HG03558 (cell line): Measurements from ENCODE around the gene TMPRSS2.

Source experiments
- ATAC-seq: cut with Tn5 transposase; IDR thresholded peaks from one replicate; pipeline ENCODE4 v1.9.1; 2021; ENCODE audit warnings: moderate number of reproducible peaks; ENCODE audit not compliant: unreplicated experiment; ENCODE audit errors: extremely low read depth

The TMPRSS2 gene

GRCh38 chr21:41507521-41508414 lies at the start of gene TMPRSS2:
Gene TMPRSS2 (minus strand): TSS chr21:41508158. CDS start chr21:41498133, 10,025 bp downstream.
- ATAC-seq = no peak

DNA sequence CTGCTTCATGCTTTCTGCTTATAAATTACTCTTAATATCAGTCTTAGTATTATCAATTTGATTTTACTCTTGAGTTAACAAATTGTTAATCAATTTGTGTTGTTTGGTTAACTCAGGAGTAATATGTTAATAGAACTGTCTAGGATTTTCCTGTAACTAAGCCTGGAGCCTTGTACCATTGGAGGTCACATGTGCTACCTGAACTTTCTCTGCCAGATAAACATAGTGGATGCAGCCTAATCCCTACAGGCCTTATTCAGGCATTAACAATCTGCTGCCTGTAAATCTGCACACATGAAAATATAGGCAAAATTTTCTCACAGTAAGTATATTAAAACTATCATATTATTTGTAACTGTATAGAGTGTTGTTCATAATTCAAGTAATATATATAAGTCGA lies 47.1 kb upstream of the TMPRSS2 start:
- ATAC-seq = no peak

GRCh38 chr21:41552254-41552653 lies 44.3 kb upstream of the TMPRSS2 start:
- ATAC-seq = no peak

DNA sequence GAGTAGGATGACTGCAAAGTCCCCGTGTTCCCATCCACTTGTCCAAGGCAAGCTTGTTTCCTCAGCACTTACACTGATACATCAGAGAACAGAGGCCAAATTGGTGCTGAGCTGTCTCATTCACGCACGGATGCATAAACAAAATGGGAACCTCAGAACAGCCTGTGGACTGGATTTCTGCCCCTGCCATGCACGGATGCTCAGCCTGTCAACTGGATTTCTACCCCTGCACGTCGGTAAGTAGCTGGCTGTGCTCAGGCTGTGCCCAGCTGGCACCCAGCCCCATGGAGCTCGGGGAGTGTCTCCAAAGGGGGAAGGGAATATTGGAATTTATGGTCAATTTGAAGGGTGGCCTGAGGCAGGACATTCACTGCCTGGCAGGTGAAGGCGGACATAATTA lies 40.8 kb upstream of the TMPRSS2 start:
- ATAC-seq = no peak

DNA sequence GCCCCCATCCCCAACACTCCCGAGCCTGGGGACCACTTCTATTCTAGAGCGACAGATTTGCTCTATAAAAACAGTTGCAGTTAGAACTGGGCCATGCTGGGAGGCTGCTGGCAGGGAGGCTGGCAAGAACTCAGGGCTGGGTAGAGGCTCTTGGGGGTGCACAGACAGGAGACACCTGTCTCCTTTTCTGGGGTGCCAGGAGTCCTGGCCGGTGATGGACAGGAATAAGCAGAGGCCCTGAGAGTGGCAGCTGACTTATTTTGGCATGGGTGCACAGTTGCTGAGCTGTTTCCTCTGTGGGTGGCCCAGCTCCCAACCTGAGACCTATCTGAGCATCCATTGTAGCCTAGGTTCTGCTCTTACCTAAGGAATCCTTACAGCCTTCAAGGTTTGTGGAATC lies 39.2 kb upstream of the TMPRSS2 start:
- ATAC-seq = no peak

- ATAC-seq = no peak
Measured at GRCh38 chr21:41545500-41546359, 37.8 kb upstream of the TMPRSS2 start.

- ATAC-seq = no peak
Measured at GRCh38 chr21:41542727-41543126, 34.8 kb upstream of the TMPRSS2 start.

- ATAC-seq = no peak
Measured at GRCh38 chr21:41537356-41537755, 29.4 kb upstream of the TMPRSS2 start.

- no peak for ATAC-seq
Measured at GRCh38 chr21:41536827-41537103, 28.8 kb upstream of the TMPRSS2 start.

GRCh38 chr21:41536076-41536826 lies 28.3 kb upstream of the TMPRSS2 start:
- ATAC-seq = no peak

GRCh38 chr21:41530366-41530765 lies 22.4 kb upstream of the TMPRSS2 start:
- ATAC-seq = no peak

GRCh38 chr21:41529769-41530168 lies 21.8 kb upstream of the TMPRSS2 start:
- no peak for ATAC-seq

GRCh38 chr21:41526478-41527087 lies 18.6 kb upstream of the TMPRSS2 start:
- ATAC-seq = no peak

DNA sequence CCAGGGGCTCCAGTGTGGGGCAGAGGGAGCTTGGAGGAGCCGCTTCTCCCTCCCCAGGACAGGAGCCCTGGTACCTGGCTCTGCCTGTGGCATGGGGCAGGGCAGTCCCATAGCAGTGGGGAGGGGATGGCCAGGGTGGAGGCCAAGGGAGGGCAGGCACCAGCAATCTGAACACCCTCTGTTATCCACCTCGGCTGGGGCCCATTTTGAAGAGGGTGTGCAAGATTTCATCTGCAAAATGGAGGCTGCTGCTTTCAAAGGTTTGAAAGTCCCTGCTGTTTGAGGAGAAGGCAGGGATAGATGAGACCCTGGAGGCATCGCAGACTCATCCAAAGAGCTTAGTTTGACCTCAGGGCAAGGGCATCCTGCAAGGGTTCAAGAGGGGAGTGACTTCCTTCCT lies 15.2 kb upstream of the TMPRSS2 start:
- no peak for ATAC-seq

GRCh38 chr21:41521489-41522027 lies 13.6 kb upstream of the TMPRSS2 start:
- no peak for ATAC-seq

DNA sequence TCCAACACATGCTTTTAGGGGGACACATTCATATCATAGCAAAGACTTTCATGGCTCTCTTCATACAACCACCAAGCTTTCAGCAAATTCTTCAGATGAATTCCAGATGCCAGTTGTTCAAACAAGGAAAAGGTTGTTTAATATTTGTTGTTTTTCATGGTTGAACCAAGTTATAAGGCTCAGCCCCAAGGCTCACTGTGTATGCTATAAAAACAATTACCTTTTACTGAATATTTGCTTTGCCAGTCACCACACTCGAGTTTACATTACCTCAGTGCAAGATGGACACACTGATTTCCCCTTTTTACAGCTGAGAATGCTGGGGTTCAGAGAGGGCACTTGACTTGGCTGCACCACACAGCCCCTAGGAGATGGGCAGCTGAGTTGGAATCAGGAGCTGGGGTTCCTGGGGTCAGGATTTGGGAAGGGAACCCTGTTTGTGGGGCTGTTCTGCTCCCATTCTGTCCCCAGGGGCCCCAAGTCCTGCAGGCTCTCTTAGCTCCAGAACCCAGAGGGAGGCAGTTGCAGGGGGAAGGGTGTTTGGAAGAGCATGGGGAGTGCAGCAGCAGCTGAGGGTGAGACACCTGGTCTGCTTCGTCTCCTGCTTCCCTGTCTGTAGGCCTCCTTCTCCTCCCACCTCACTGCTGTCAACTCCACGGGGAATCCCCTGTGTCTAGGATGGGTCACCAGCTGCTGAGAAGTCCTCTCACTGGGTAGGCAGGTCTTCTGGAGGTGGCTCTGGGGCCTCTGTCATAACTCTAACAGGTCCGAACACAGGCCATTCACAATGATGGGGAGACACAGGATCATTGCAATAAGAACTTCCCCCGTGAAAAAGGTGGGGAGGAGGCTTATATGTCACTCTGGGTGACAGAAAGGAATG lies 12.8 kb upstream of the TMPRSS2 start:
- ATAC-seq = no peak

DNA sequence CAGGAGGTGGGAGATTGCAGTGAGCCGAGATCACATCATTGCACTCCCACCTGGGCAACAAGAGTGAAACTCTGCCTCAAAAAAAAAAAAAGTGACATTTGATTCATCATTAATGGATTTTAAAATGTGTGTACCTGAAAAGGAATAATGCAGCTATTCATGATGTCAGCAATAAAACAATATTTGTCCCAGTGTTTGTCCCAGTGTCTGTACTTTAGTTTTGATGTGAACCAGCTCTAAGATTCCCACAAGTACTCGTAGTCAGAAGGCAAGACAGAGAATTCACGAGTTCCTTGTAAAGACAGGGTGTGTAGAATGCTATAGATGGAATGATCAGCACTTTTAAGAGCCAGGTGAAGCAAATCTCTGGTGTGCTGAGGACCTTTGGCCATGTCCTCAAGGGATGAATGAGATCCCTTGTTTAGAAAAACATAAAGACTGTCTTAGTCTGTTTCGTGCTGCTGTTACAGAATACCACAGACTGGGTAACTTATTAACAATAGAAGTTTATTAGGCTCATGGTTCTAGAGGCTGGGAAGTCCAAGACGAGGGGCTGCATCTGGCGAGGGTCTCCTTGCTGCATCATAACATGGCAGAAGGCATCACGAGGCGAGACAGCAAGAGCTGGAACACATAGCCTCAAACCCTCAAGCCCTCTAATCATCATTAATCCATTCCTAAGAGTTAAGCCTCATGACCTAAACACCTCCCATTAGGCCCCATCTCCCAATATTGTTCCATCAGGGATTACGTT lies 12.0 kb upstream of the TMPRSS2 start:
- ATAC-seq = no peak

DNA sequence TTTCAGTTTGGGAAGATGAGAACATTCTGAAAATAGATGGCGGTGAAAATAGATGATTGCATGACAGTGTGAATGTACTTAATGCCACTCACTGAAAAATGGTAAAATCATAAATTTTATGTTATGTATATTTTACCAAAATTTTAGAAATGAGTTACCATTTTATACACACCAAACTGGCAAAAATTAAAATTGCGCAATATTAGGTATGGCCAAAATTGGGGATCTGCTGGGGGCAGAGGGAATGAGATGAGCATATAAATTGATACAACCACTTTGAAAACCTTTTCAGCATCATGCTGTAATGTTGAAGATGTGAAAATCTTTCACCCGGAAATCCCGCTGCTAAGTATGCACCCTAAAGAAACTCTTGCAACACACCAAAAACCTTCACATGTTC lies 10.8 kb upstream of the TMPRSS2 start:
- no peak for ATAC-seq
